Neutrophil (primary cell): ENCODE data around the gene MYL2.
"Not testable (repeated sequence)": the region's sequence is repeated elsewhere in the genome, so short reads cannot be mapped to it uniquely, and the experiment has no call there.

Source experiments
- H3K27ac ChIP-seq: fragments of 200-600 bp; sonication (generic); 2 replicates; pipeline ENCODE4 v1.5.1; 2016; ENCODE audit warnings: mild to moderate bottlenecking, moderate library complexity
- H3K27me3 ChIP-seq: fragments of 200-600 bp; sonication (generic); 2 replicates; pipeline ENCODE4 v1.6.0; 2016; ENCODE audit warnings: mild to moderate bottlenecking
- H3K36me3 ChIP-seq: fragments of 200-600 bp; sonication (generic); 2 replicates; pipeline ENCODE4 v1.5.1; 2017
- H3K4me1 ChIP-seq, 2 experiments: fragments of 200-600 bp in 1 of 2; sonication (generic) in 1 of 2; 1 replicate in 1 of 2; 2 replicates in 1 of 2; pipeline versions ENCODE4 v1.5.1 to v1.6.1; 2013 to 2016; ENCODE audit warnings: low read depth in 1 of 2, low read length in 1 of 2, mild to moderate bottlenecking in 1 of 2, moderate library complexity in 1 of 2; ENCODE audit not compliant: control insufficient read depth in 1 of 2, insufficient read depth in 1 of 2
- H3K4me3 ChIP-seq, 2 experiments: fragments of 200-600 bp in 1 of 2; sonication (generic) in 1 of 2; 1 replicate in 1 of 2; 2 replicates in 1 of 2; pipeline ENCODE4 v1.5.1; 2013 to 2016; ENCODE audit warnings: low read depth in 1 of 2, low read length in 1 of 2, mild to moderate bottlenecking in 1 of 2, moderate library complexity in 1 of 2
- H3K9me3 ChIP-seq: fragments of 200-600 bp; sonication (generic); 2 replicates; pipeline ENCODE4 v1.5.1; 2016
- CTCF ChIP-seq: fragments of 200-600 bp; sonication (generic); IDR thresholded peaks from 2 replicates; pipeline ENCODE4 v1.5.1; 2016; ENCODE audit warnings: antibody characterized with exemption

MYL2 gene

GRCh38 chr12:110957159-110957558 lies 36.8 kb upstream of the MYL2 start:
- Histone ChIP-seq H3K36me3 (no peaks in the 10 kb centered on the region), H3K27ac (no peak overlapping the region), H3K27me3 (peaks cover 27% of the 10 kb centered on the region), H3K9me3 (no peaks in the 10 kb centered on the region), H3K4me3 (no peak overlapping the region), H3K4me1 (no peaks in the 10 kb centered on the region)
- no peak for TF ChIP-seq CTCF

GRCh38 chr12:110950867-110951266 lies 30.5 kb upstream of the MYL2 start:
- not testable (repeated sequence) for H3K27ac ChIP-seq, H3K36me3 ChIP-seq, H3K4me1 ChIP-seq, H3K4me3 ChIP-seq, H3K9me3 ChIP-seq
- peaks cover 20% of the 10 kb centered on the region for H3K27me3 ChIP-seq

- not testable (repeated sequence) for H3K4me3 ChIP-seq, H3K9me3 ChIP-seq, H3K4me1 ChIP-seq, H3K36me3 ChIP-seq, H3K27ac ChIP-seq
- peaks cover 17% of the 10 kb centered on the region for H3K27me3 ChIP-seq
These were observed 30.1 kb upstream of the MYL2 start for GRCh38 chr12:110950466-110950865.

GRCh38 chr12:110948041-110948440 lies 27.7 kb upstream of the MYL2 start:
- peaks cover 4% of the 10 kb centered on the region for H3K27me3 ChIP-seq
- H3K4me3 ChIP-seq = no peak overlapping the region
- no peaks in the 10 kb centered on the region for H3K36me3 ChIP-seq
- no peak overlapping the region for H3K27ac ChIP-seq
- H3K9me3 ChIP-seq = no peaks in the 10 kb centered on the region
- no peak for TF ChIP-seq CTCF
- H3K4me1 ChIP-seq = no peaks in the 10 kb centered on the region

- TF ChIP-seq CTCF = no peak
- Histone ChIP-seq H3K9me3 (no peaks in the 10 kb centered on the region), H3K4me1 (no peaks in the 10 kb centered on the region), H3K27ac (no peak overlapping the region), H3K4me3 (no peak overlapping the region), H3K36me3 (no peaks in the 10 kb centered on the region), H3K27me3 (no peaks in the 10 kb centered on the region)
These were observed 23.0 kb upstream of the MYL2 start for GRCh38 chr12:110943373-110943772.

- no peak overlapping the region for H3K4me3 ChIP-seq
- peaks cover 0 to 6% of the 10 kb centered on the region in 2 experiments for H3K4me1 ChIP-seq
These were observed 21.0 kb upstream of the MYL2 start for GRCh38 chr12:110941391-110941790.

More at GRCh38 chr12:110941391-110941790, 21.0 kb upstream of the MYL2 start:
- Histone ChIP-seq H3K36me3 (no peaks in the 10 kb centered on the region), H3K9me3 (no peaks in the 10 kb centered on the region), H3K27me3 (peaks cover 5% of the 10 kb centered on the region), H3K27ac (no peak overlapping the region)
- no peak for TF ChIP-seq CTCF
